GM21381 (cell line): Measurements from ENCODE around the gene HIRIP3.

Experiments used
- ATAC-seq: cut with Tn5 transposase; IDR thresholded peaks from one replicate; pipeline ENCODE4 v1.9.1; 2021; ENCODE audit warnings: mild to moderate bottlenecking, moderate library complexity; ENCODE audit not compliant: unreplicated experiment

HIRIP3 gene

DNA sequence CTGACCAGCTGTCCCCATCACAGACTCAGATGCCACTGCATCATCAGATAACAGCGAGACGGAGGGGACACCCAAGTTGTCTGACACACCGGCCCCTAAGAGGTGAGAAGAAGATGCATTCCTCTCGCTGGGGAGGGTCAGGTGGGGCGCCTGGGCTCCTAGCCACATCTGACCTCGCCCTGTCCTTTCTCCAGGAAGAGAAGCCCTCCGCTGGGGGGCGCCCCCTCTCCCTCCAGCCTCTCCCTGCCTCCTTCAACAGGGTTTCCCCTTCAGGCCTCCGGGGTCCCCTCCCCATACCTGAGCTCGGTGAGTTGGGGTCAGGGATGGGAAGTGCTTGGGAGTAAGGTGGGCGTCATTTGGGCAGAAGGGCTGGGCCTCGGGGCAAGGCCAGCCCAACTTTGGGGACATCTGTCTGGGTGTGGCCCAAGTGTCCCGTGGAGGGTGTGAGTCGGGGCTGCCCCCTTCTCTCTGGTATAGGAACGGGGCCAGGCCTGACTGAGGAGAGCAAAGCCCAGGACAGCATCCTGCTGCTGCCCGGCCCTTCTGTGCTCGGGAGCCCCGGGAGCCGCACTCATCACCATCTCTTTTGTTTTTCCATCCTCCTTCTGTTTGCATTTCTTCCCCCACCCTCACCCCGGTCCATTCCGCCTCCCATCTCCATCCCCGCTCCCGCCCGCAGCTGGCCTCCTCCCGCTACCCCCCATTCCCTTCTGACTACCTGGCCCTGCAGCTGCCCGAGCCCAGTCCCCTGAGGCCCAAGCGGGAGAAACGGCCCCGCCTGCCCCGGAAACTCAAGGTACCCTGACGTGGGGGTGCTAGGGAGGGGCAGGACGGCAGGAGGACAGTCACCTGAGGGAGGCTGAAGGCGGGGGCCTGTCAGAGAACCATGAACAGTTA, 5.6 kb upstream of the HIRIP3 start:
- ATAC-seq, result no peak

DNA sequence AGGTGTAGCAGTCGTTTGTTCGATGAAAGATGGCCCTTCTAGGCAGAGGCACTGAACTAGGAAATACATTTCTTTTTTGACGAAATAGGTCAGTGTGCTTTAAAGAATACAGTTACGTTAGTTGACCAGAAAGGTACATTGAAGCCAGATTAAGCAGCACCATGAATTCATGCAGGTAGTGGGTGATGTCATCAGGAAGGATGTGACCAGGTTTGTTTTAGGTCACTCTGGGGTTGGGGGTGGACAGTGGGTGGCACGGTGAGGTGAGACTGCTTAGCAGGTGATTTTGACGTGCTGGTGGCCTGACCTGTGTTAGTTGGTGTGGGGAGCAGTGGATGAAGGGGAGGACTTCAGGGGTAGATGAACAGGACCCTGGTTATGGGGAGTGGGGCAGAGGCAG, 4.2 kb upstream of the HIRIP3 start:
- no peak for ATAC-seq

GRCh38 chr16:29996766-29997250, 1.4 kb upstream of the HIRIP3 start:
- no peak for ATAC-seq

DNA sequence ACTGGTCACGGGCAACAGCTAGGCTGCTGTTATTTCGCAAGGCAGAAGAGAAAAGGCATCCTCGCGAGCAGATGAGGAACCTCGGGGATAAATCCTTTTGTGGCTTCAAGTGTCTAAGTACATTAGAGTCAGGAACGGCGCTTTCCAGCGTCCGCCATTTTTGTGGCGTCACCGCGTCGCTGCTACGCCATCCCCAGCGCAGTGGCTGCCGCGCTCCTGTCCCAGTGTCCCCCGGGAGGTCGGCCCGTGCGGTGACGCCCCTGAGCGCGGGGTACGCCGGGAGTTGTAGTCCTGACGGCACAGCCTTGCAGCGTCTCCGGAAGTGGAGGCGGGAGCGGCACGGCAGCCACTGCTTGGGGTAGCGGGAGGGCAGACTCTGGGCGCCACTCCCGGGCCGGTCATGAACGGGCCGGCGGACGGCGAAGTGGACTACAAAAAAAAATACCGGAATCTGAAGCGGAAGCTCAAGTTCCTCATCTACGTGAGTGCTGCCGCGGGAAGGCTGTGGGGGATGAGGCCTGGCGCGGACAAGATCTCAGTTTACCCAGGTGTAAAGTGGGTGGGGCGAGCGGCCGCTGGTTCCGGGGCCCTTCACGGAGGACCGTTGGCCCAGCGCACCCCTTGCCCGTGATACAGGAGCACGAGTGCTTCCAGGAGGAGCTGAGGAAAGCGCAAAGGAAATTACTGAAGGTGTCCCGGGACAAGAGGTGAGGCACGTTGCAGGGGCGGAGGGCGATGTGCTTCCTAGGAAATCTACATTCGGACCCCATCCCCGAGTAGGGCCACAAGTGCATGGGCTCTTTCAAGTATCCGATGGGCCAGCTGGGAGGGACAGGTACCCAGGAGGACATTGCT, 721 bp upstream of the HIRIP3 start, which contains the start of gene INO80E:
Gene INO80E (plus strand): TSS at position 331 of the 855 bp plus-strand sequence. CDS start 70 bp downstream, at position 401.
- peak; percentile 92 for ATAC-seq

DNA sequence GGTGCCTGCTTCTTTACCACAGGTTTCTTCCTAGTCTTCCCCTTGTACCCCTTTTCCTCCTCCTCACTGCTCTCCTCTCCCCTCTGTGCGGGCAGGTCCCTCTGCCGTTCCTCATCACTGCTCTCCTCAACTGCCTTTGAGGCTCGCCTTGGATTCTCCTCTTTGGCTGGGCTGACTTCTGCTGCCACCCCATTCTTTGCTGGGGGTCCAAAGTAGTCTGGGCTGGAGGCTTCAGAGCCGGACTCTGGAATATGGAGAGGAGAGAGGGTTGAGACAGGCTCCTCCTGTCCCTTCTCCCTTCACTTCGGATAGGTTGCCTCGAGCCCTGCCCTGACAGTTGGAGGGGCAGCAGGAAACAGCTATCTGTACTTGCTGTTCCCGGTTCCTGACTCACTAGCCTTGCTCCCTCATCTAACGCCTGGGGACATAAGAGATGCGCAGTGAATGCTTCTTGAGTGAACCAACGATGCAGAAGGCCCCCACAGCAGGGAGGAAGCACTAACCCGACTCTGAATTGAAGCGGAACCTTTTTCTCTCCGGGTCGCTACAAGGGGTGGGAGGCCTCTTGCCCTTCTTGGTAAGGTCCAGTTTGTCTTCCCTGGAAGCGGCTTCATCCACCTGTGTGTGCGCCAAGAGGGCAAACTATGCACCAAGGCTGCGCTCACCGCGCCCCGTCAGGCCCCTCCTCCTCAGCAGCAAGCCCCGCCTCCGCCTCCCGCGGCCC, 655 bp downstream of the HIRIP3 start:
- ATAC-seq, result peak; percentile 29

DNA sequence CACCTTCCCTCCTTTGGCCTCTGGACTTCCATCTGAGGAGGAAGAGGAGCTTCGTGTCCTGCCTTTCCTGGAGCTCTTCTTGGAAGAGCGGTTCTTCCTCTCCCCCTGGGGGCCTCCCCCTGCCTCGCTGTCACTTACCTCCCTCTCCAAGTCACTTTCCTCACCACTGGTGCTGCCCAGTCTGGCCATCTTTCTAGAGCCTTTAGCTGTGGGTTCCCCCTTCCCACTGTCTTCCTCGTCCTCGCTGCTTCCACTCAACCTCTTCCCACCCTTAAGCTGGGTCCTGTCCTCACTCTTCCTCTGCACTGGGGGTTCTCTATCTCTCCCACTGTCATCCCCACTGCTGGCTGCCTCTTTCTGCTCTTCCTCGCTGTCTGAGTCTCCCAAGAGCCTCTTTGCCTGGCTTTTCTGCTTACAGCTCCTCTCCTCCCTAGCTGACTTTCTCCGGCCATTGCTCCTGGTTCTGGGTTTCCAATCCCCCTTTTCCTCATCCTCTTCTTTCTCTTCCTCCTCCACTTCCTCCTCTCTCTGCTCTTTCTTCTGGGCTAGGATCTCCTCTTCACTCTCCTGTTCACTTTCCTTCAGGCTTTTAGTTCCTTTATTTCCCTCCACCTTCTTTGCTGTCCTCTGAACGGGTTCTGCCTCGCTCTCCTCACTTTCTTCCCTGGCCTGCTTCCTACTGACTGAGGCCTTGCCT, 1.4 kb downstream of the HIRIP3 start:
- no peak for ATAC-seq

- ATAC-seq, result no peak
Measured at GRCh38 chr16:29993191-29993902, 2.1 kb downstream of the HIRIP3 start.

- ATAC-seq, result no peak
Measured at GRCh38 chr16:29992344-29992967, 3.0 kb downstream of the HIRIP3 start.

DNA sequence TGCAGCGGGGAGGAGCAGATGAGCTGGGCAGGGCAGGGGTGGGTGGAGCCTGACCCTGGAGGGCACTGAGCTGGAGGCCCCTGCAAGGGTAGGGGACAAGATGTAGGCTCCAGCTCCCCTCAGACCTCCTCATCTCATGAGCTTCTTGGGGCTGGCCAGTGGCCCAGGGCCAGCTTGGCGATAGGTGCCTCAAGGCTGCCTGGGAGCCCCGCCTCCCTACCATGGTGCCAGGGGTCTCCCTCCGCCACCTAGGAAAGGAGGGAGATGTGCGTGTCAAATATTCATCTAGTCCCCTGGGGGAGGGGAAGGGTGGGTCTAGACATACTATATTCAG, 3.9 kb downstream of the HIRIP3 start:
- ATAC-seq, result no peak

- ATAC-seq, result no peak
Measured at GRCh38 chr16:29990883-29991570, 4.4 kb downstream of the HIRIP3 start.

DNA sequence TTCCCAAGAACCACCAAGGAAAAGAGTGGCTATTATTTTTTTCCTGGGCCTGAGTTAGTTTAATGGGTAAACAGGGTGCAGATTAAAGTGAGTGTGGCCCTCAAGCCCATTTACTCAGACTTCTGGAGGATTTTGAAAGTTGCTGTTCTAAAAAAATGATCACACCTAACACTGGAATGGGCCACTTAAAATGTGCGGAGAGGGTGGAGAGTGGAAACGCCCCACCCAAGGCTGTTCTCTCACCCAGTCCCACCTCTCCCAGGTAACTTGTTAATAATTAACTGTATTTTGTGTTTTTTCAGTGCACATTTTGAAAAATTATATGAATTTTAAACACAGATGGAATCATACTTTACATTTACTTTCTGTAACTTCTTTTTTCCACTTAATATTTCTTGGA, 5.4 kb downstream of the HIRIP3 start:
- ATAC-seq, result no peak

GRCh38 chr16:29989111-29989858, 6.1 kb downstream of the HIRIP3 start:
- no peak for ATAC-seq

GRCh38 chr16:29988346-29989075, 6.9 kb downstream of the HIRIP3 start:
- no peak for ATAC-seq

DNA sequence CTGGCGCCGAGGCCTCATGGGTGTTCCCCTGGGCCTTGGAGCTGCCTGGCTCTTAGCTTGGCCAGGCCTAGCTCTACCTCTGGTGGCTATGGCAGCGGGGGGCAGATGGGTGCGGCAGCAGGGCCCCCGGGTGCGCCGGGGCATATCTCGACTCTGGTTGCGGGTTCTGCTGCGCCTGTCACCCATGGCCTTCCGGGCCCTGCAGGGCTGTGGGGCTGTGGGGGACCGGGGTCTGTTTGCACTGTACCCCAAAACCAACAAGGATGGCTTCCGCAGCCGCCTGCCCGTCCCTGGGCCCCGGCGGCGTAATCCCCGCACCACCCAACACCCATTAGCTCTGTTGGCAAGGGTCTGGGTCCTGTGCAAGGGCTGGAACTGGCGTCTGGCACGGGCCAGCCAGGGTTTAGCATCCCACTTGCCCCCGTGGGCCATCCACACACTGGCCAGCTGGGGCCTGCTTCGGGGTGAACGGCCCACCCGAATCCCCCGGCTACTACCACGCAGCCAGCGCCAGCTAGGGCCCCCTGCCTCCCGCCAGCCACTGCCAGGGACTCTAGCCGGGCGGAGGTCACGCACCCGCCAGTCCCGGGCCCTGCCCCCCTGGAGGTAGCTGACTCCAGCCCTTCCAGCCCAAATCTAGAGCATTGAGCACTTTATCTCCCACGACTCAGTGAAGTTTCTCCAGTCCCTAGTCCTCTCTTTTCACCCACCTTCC, 7.9 kb downstream of the HIRIP3 start:
- ATAC-seq, result no peak

DNA sequence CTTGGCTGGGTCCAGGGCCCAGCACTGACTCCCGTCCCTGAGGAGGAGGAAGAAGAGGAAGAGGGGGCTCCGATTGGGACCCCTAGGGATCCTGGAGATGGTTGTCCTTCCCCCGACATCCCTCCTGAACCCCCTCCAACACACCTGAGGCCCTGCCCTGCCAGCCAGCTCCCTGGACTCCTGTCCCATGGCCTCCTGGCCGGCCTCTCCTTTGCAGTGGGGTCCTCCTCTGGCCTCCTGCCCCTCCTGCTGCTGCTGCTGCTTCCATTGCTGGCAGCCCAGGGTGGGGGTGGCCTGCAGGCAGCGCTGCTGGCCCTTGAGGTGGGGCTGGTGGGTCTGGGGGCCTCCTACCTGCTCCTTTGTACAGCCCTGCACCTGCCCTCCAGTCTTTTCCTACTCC, 8.5 kb downstream of the HIRIP3 start:
- ATAC-seq, result no peak

DNA sequence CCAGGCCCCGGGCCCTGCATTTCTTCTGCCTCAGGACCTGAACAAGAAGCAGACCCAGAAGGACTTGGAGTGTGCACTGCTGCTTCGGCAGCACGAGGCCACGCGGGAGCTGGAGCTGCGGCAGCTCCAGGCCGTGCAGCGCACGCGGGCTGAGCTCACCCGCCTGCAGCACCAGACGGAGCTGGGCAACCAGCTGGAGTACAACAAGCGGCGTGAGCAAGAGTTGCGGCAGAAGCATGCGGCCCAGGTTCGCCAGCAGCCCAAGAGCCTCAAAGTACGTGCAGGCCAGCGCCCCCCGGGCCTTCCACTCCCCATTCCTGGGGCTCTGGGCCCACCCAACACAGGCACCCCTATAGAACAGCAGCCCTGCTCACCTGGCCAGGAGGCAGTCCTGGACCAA, 9.2 kb downstream of the HIRIP3 start:
- ATAC-seq, result no peak

GRCh38 chr16:29985271-29985811, 10.1 kb downstream of the HIRIP3 start:
- ATAC-seq, result no peak
